ENCODE results near the gene MRPL39. TPM values are rescaled to one million over a fixed set of nuclear protein-coding genes. Genes with fewer than 3 reads are reported as not detected.
"Not testable (repeated sequence)": the region's sequence is repeated elsewhere in the genome, so short reads cannot be mapped to it uniquely, and the experiment has no call there.

The MRPL39 gene
- polyA plus RNA-seq, 6 donors from 2014 or later = 38.4 to 65.4 (median 53.7) TPM

DNA sequence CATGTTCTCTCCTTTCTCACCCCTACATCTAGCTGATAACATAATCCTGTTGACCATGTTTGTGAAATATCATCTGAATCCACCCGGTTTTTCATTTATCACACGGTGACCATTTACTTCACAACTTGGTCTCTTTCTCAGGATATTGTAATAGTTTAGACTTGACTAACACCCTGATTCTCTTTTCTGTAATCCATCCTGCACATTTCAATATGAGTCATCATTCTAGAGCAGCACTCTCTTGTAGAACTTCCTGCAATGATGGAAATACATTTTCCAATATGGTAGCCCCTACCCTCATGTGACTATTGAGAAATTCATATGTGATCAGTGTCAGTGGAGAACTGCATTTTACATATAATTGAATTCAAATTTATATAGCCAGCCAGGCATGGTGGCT, 29.4 kb upstream of the MRPL39 start:
- Mint-ChIP-seq H3K4me3 (no peak overlapping the region), H3K27ac (no peak overlapping the region), H3K4me1 (peaks cover 14 to 19% (median 17%) of the 10 kb centered on the region in 3 donors), H3K36me3 (no peaks in the 10 kb centered on the region), H3K9me3 (no peaks in the 10 kb centered on the region), H3K27me3 (peaks cover 0 to 21% (median 6%) of the 10 kb centered on the region in 3 donors)
- DNase-seq (no peak), ATAC-seq (ENCODE audit: low read depth in 2 of 2) (no peak)

DNA sequence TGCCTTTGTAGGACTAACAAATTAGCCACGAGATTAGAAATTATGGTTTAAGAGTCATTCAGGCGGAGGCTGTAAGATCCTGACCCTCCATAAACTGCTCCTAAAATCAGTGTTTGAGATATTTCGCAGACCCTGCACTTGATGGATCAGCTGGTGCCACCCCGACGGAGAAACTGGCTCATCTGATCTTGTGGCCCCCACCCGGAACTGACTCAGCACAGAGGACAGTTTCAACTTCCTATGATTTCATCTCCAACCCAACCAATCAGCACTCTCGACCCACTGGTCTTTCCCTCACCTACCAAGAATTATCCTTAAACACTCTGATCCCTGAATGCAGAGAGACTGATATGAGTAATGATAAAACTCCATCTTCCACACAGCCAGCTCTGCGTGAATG, 28.0 kb upstream of the MRPL39 start:
- no peaks in the 10 kb centered on the region for H3K36me3 Mint-ChIP-seq
- no peaks in the 10 kb centered on the region for H3K9me3 Mint-ChIP-seq
- DNase-seq = no peak
- H3K27ac Mint-ChIP-seq = no peak overlapping the region
- H3K27me3 Mint-ChIP-seq = peaks cover 0 to 21% (median 6%) of the 10 kb centered on the region in 3 donors
- peaks cover 9 to 13% (median 10%) of the 10 kb centered on the region in 3 donors for H3K4me1 Mint-ChIP-seq
- H3K4me3 Mint-ChIP-seq = no peak overlapping the region
- ATAC-seq (ENCODE audit: low read depth in 2 of 2) = no peak

DNA sequence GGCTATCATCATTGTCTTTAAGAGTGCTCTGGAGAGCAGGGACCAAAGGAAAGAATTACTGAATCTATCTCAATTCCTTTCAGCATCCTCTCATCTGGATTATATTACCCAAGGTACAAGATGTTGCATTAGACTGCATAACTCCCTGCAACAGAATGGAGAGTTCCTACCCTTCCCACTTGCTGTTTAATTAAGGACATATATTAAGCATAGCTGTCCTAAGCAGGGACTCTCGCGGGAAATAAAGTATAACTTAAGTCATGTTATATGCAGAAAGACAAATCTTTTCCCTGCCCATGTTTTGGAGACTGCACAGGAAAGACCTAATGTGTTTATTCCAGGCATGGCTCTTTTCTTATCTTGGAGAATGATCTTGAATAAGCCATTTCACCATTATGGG, 25.0 kb upstream of the MRPL39 start:
- Mint-ChIP-seq H3K9me3 (no peaks in the 10 kb centered on the region), H3K4me3 (no peak overlapping the region), H3K4me1 (no peaks in the 10 kb centered on the region), H3K27ac (no peak overlapping the region), H3K27me3 (peaks cover 0 to 21% (median 6%) of the 10 kb centered on the region in 3 donors), H3K36me3 (no peaks in the 10 kb centered on the region)
- no peak for ATAC-seq (ENCODE audit: low read depth in 2 of 2)
- no peak for DNase-seq

DNA sequence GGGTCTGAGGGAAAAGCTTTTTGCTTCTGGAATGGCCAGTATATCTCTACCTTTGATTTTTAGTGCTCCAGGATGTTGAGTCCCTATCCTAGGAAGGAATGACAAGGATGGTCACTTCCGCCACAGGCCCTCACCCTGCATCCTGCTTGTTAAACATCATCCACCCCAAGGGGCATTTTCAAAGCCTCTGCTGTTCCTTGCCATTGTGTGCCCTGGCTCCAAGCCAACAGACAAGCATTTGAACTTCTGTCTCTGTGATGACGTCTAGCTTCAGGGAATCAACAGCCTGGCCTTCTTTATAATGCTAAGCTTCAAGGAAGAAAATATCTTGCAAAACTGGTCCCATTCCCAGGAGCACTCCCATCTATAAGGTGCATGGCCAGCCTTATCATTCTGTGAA, 19.5 kb upstream of the MRPL39 start:
- H3K4me3 Mint-ChIP-seq = no peak overlapping the region
- no peaks in the 10 kb centered on the region for H3K9me3 Mint-ChIP-seq
- no peaks in the 10 kb centered on the region for H3K36me3 Mint-ChIP-seq
- no peak overlapping the region for H3K27ac Mint-ChIP-seq
- H3K4me1 Mint-ChIP-seq = no peaks in the 10 kb centered on the region
- ATAC-seq (ENCODE audit: low read depth in 2 of 2) = no peak
- no peaks in the 10 kb centered on the region for H3K27me3 Mint-ChIP-seq
- no peak for DNase-seq

DNA sequence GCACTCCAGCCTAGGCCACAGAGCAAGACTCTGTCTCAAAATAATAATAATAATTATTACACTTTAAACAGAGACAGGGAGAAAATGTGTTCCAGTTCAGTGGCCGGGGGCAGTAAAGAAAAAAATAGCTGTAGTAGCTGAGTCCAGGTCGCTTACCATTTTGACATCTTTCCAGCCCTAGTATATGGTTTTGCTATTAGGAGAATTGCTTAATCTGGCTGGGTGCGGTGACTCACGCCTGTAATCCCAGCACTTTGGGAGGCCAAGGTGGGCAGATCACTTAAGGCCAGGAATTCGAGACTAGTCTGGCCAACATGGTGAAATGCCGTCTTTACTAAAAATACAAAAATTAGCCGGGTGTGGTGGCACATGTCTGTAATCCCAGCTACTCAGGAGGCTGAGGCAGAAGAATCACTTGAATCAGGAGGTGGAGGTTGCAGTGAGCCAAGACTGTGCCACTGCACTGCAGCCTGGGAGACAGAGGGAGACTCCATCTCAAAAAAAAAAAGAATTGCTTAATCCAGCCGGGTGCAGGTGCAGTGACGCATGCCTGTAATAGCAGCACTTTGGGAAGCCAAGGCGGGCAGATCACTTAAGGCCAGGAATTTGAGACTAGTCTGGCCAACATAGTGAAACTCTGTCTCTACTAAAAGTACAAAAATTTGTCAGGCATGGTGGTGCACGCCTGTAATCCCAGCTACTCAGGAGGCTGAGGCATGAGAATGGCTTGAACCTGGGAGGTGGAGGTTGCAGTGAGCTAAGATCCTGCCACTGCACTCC, 18.7 kb upstream of the MRPL39 start:
- H3K36me3 Mint-ChIP-seq; H3K4me1 Mint-ChIP-seq; ATAC-seq (ENCODE audit: low read depth in 2 of 2); H3K27ac Mint-ChIP-seq; H3K4me3 Mint-ChIP-seq; H3K9me3 Mint-ChIP-seq; DNase-seq; H3K27me3 Mint-ChIP-seq: not testable (repeated sequence)

DNA sequence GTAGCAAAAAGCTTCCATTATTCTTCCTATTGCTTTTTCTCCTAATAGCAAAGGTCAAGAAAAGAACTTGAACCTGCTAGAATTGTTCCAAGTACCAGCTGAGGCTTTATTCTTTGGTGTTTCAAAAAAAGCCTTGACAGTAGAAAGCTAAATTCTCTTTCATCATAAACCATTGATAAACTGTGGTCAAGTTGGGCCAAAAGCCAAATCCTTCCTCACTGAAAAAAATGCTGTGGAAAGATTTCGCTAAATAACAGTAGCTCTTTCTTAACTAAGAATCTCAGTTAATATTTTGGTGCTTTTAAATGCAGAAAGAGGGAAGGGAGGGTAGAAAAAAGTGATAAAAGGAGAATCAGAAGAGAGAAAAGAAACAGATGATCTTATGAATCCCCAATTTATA, 17.8 kb upstream of the MRPL39 start:
- Mint-ChIP-seq H3K27me3 (no peaks in the 10 kb centered on the region), H3K9me3 (no peaks in the 10 kb centered on the region), H3K4me3 (no peak overlapping the region), H3K27ac (no peak overlapping the region), H3K4me1 (no peaks in the 10 kb centered on the region), H3K36me3 (no peaks in the 10 kb centered on the region)
- ATAC-seq (ENCODE audit: low read depth in 2 of 2) = no peak
- no peak for DNase-seq

DNA sequence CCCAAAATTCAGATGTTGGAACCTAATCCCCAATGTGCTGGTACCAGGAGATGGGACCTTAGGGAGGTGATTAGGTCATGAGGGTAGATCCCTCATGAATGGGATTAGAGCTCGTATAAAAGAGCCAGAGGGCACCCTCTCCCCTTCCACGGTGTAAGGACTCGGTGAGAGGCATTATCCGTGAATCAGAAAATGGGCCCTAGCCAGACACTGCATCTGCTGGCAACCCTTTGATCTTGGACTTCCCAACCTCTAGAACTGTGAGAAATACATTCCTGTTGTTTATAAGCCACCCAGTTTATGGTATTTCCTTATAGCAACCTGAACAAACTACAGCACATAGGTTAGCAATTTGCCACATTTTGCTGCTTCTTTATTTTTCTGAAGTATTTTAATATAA, 17.2 kb upstream of the MRPL39 start:
- no peak for DNase-seq
- H3K4me3 Mint-ChIP-seq = no peak overlapping the region
- H3K9me3 Mint-ChIP-seq = no peaks in the 10 kb centered on the region
- H3K27me3 Mint-ChIP-seq = no peaks in the 10 kb centered on the region
- no peaks in the 10 kb centered on the region for H3K36me3 Mint-ChIP-seq
- H3K27ac Mint-ChIP-seq = no peak overlapping the region
- ATAC-seq (ENCODE audit: low read depth in 2 of 2) = no peak
- H3K4me1 Mint-ChIP-seq = no peaks in the 10 kb centered on the region

DNA sequence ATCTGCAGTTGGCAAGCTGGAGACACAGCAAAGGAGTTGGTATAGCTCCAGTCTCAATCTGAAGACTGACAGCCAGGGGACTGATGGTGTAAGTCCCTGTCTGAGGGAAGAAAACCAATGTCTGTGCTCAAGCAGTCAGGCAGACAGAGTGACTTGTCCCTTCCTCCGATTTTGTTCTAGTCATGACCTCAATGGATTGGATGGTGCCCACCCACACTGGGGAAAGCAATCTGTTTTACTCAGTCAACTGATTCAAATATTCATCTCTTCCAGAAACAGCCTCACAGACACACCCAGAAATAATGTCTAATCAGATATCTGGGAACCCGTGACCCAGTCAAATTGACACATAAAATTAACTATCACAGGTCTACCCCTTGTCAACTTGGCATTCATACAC, 11.9 kb upstream of the MRPL39 start:
- DNase-seq (no peak), ATAC-seq (ENCODE audit: low read depth in 2 of 2) (no peak)
- Mint-ChIP-seq H3K27ac (no peak overlapping the region), H3K4me3 (no peak overlapping the region), H3K36me3 (no peaks in the 10 kb centered on the region), H3K27me3 (no peaks in the 10 kb centered on the region), H3K4me1 (no peaks in the 10 kb centered on the region), H3K9me3 (no peaks in the 10 kb centered on the region)

DNA sequence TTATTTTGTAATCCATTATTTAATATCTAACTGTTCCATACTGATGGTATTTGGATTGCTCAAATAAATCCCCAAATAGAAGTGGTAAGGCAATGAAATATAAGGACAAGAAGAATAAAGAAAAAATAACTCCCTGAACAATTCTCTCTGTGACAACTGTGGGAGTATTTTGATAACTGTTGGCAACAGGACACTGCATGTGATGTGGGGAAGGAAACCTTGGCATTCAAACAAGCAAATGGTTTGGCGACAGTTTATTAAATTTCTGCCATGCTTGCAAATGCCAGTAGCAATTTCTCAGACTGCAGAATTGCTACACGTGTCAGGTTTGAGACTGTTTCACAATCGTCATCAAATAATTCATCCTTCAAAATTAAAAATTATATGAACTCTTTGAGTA, 8.6 kb upstream of the MRPL39 start:
- Mint-ChIP-seq H3K4me3 (no peak overlapping the region), H3K4me1 (no peaks in the 10 kb centered on the region), H3K27ac (no peak overlapping the region), H3K27me3 (no peaks in the 10 kb centered on the region), H3K36me3 (no peaks in the 10 kb centered on the region), H3K9me3 (no peaks in the 10 kb centered on the region)
- DNase-seq (no peak), ATAC-seq (ENCODE audit: low read depth in 2 of 2) (no peak)

DNA sequence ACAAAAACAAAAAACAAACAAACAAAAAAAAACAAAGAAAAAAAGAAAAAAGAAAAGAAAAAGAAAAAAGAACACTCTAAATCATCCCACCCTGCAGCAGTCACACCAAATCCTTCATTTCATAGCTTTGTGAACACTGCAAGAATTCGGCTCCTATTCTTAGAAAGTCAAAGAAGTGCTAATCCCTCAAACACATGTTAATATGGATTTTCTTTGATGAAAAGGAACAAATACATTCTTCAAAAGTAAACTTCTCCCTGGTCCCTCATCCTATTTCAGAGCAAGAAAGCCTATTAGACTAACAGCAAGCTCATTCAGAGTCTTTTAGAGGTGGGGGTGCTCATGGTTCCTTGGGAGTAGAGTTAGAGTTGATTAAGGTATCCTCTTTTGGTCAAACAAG, 7.2 kb upstream of the MRPL39 start:
- no peak for ATAC-seq (ENCODE audit: low read depth in 2 of 2)
- H3K4me3 Mint-ChIP-seq = no peak overlapping the region
- no peaks in the 10 kb centered on the region for H3K9me3 Mint-ChIP-seq
- H3K4me1 Mint-ChIP-seq = no peaks in the 10 kb centered on the region
- no peak for DNase-seq
- no peaks in the 10 kb centered on the region for H3K36me3 Mint-ChIP-seq
- no peaks in the 10 kb centered on the region for H3K27me3 Mint-ChIP-seq
- no peak overlapping the region for H3K27ac Mint-ChIP-seq

DNA sequence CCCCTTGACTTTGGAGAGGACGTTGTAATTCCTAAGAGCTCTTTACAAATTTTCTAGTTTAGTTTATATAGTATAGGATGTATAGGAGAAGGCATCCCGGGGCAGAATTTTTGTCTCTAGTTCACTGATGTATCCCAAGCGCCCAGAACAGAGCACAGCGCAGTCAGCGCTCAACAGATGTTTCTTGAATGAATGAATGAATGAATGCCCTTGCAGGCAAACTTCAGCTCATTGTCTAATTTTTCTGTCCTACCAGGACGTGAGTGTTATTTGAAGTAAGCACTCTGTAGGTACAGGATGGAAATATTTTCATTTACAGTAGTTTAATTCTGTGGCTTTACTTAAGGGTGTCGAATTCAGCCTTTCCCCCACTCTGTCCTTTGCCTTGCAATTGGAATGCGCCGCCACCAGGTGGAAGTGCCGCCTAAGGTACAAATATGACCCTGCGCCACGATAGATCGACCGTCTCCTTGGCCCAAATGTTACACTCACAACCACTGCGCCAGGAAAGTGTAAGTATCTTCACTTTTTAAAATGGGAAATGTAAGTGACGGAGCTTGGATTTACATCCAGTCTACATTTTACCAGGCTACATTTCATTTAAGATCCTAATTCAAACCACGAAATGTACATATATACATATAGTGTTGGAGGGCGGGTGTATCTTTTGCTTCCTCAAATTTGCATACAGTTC, 910 bp upstream of the MRPL39 start:
- Mint-ChIP-seq H3K36me3 (peaks cover 0 to 12% of the 10 kb centered on the region in 2 donors), H3K4me1 (peaks cover 16 to 40% (median 28%) of the 10 kb centered on the region in 3 donors), H3K27me3 (no peaks in the 10 kb centered on the region), H3K27ac (peak overlapping the region; percentile 80 to 99 (median 95)), H3K4me3 (peak overlapping the region; percentile 95 to 100 (median 100)), H3K9me3 (no peaks in the 10 kb centered on the region)
- DNase-seq = peak; percentile 76
- ATAC-seq (ENCODE audit: low read depth in 2 of 2) = peak; percentile 72 to 73

DNA sequence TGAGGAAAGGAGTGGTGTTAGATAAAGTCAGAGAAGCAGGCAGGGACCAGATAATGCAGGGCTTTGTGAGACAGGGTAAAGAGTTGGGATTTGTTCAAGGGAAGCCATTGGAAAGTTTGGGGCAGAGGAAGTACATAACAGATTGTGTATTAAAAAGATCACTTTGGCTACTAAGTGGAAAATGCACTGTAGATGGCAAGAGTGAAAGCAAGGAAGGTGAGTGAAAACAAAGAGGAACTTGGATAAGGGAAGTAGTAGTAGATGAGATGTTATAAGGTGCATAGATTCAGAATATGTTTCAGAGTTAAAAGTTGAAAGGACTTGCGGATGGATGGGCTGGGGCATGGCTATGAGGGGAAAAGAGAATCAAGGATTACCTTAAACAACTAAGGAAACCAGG, 17.4 kb downstream of the MRPL39 start:
- peak overlapping the region in 5 of 6 donors; percentile 11 to 88 (median 64) for H3K27ac Mint-ChIP-seq
- no peaks in the 10 kb centered on the region for H3K9me3 Mint-ChIP-seq
- no peaks in the 10 kb centered on the region for H3K27me3 Mint-ChIP-seq

DNA sequence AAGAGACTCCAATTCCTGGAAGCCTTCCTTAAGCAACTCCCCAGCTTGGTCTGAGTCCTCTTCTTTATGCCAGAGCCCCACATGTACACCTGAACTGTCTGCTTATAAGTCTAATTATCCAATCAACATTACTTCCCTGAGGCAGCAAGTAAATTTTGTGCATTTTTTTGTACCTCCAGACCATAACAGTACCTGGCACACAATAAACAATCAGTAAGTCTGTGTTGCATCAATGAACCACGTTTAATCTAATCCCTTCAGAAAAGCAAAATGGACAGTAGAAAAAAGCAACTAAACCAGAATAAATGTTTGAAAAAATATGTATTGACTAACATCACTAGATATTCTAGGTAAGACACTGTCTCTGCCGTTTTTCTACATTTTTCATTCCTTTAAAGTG, 20.5 kb downstream of the MRPL39 start:
- H3K36me3 Mint-ChIP-seq = peaks cover 31 to 33% of the 10 kb centered on the region in 2 donors
- ATAC-seq (ENCODE audit: low read depth in 2 of 2) (no peak), DNase-seq (no peak)
- no peaks in the 10 kb centered on the region for H3K9me3 Mint-ChIP-seq
- peaks cover 31 to 36% (median 34%) of the 10 kb centered on the region in 3 donors for H3K4me1 Mint-ChIP-seq
- H3K27ac Mint-ChIP-seq = peak overlapping the region in 3 of 6 donors; percentile 25 to 83 (median 45)
- H3K4me3 Mint-ChIP-seq = no peak overlapping the region
- H3K27me3 Mint-ChIP-seq = no peaks in the 10 kb centered on the region

More for the DNA sequence above, 17.4 kb downstream of the MRPL39 start:
- H3K4me3 Mint-ChIP-seq = no peak overlapping the region
- no peak for DNase-seq
- peak in 1 of 2 donors; percentile 70 for ATAC-seq (ENCODE audit: low read depth in 2 of 2)
- peaks cover 16 to 27% (median 22%) of the 10 kb centered on the region in 3 donors for H3K4me1 Mint-ChIP-seq
- peaks cover 32 to 39% of the 10 kb centered on the region in 2 donors for H3K36me3 Mint-ChIP-seq

DNA sequence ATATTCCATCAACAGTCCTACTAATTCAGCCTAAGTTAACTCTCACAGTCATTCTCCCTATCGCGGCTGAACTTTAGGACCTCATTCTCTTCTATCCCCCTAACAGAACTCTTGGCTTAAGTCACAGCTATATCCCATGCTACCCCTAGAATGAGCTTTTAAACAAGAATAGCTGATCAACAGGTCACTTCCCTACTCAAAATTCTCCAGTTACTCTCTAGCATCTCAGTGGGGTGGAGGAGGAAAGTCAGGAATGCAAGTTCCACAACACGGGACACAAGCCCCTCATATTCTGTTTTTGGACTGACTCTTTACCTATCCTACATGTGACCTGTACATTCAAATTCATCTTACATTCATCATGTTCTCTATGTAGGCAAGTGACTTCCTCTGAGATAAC, 21.0 kb downstream of the MRPL39 start:
- no peaks in the 10 kb centered on the region for H3K9me3 Mint-ChIP-seq
- DNase-seq (no peak), ATAC-seq (ENCODE audit: low read depth in 2 of 2) (no peak)
- H3K4me1 Mint-ChIP-seq = peaks cover 31 to 36% (median 34%) of the 10 kb centered on the region in 3 donors
- H3K27me3 Mint-ChIP-seq = no peaks in the 10 kb centered on the region
- peaks cover 31 to 33% of the 10 kb centered on the region in 2 donors for H3K36me3 Mint-ChIP-seq
- H3K27ac Mint-ChIP-seq = peak overlapping the region in 3 of 6 donors; percentile 16 to 59 (median 25)
- no peak overlapping the region for H3K4me3 Mint-ChIP-seq
